ENCODE data around the gene PCCA.

DNA sequence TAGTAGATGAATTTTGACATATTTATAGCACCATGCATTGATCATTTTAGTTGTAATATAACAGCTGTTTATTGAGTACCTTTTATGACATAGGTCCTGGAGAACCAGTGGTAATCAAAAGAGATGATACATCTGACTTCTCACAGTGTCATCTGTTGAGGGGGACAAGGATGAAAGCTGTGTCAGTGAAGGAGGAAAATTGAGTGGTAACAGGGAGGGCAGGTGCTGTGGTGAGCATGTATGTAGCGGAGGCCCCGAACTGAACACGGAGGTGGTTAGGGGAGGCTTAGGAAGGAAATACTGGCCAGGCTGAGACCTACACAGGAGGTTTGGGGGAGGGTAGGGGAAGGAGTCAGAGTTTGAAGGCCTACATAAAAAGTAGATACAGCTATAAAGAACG lies 300.0 kb downstream of the PCCA start:
- no peak for TF ChIP-seq POLR2AphosphoS5 (IDR thresholded peaks at IDR 0.05; ENCODE audit: low read depth, low read length)
- no peak for TF ChIP-seq POLR2A (IDR thresholded peaks at IDR 0.05; ENCODE audit: low read depth, low read length)

All from GM12892 (cell line).